Calu3 (cell line): ENCODE data around the gene CPLX1. TPM values are rescaled to one million over a fixed set of nuclear protein-coding genes. Genes with fewer than 3 reads are reported as not detected.

Experiments used
- BruUV-seq: library from RNA; stranded (reverse); fragments of 400-500 nt; replicated peaks from 2 replicates; lab custom pipeline; 2021; lab: Mats Ljungman, UMichigan
- CTCF ChIA-PET: fragments of 300-600 bp; sonication (Branson Sonifier 250); formaldehyde crosslinking; loops from one replicate; lab custom pipeline; 2022; ENCODE audit warnings: antibody characterized with exemption; lab: Charles Lee
- DNase-seq: peaks from one replicate; pipeline ENCODE4 v3.0.0; 2022
- H3K27ac Mint-ChIP-seq: one replicate; pipeline ENCODE4 v1.8.0; 2022; ENCODE audit warnings: mixed read lengths; ENCODE audit not compliant: unreplicated experiment
- H3K27me3 Mint-ChIP-seq: one replicate; pipeline ENCODE4 v1.8.0; 2022; ENCODE audit warnings: mixed read lengths; ENCODE audit not compliant: unreplicated experiment
- H3K36me3 Mint-ChIP-seq: one replicate; pipeline ENCODE4 v1.8.0; 2022; ENCODE audit warnings: mild to moderate bottlenecking, moderate library complexity, mixed read lengths; ENCODE audit not compliant: insufficient read depth, unreplicated experiment
- H3K4me1 Mint-ChIP-seq: one replicate; pipeline ENCODE4 v1.8.0; 2022; ENCODE audit warnings: mild to moderate bottlenecking, low read depth, mixed read lengths; ENCODE audit not compliant: unreplicated experiment
- H3K4me3 Mint-ChIP-seq: one replicate; pipeline ENCODE4 v1.8.0; 2022; ENCODE audit warnings: mild to moderate bottlenecking, low read depth, moderate library complexity, mixed read lengths; ENCODE audit not compliant: unreplicated experiment
- H3K9me3 Mint-ChIP-seq: one replicate; pipeline ENCODE4 v1.8.0; 2022; ENCODE audit warnings: low read depth, mixed read lengths; ENCODE audit not compliant: unreplicated experiment
- intact Hi-C: fragments of 100-400 bp; cut with micrococcal nuclease; formaldehyde crosslinking; loops from one replicate; pipeline ENCODE4 v1.10.0; 2022; ENCODE audit not compliant: unreplicated experiment
- total RNA-seq: library from RNA; stranded (reverse); gene quantifications from 2 replicates; pipeline ENCODE4 v1.2.3, GENCODE V29; 2022
- TF ChIP-seq, protein P1 (sequence below): fragments of 200-600 bp; IDR thresholded peaks from one replicate; pipeline ENCODE4 v1.8.0; 2022; ENCODE audit warnings: antibody characterized with exemption; ENCODE audit not compliant: unreplicated experiment

Gene CPLX1
- total RNA-seq, 1 experiment from 2014 or later: 0.42 TPM

DNA sequence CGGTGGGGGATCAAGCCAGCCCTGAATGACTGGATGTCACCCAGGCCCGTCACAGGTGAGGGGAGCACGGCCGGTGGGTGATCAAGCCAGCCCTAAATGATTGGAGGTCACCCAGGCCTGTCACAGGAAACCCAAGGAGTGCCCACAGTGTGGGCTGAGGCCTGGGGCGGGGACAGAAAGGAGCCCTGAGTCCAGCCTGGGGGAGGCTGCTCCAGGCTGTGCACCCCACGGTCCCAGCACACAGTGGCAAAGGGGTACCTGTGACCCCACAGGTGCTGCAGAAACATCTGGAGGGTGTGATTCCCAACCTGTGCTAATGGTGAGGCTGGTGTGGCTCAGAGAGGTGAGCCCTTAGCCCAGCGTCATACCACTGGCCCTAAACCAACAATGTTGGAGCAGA, 6.2 kb upstream of the CPLX1 start:
- no peak overlapping the region for H3K27ac Mint-ChIP-seq
- BruUV-seq: no TSS peak
- H3K9me3 Mint-ChIP-seq: no peaks in the 10 kb centered on the region
- no peak overlapping the region for H3K4me3 Mint-ChIP-seq
- H3K27me3 Mint-ChIP-seq: peaks cover 41% of the 10 kb centered on the region
- CTCF ChIA-PET: no interaction called here
- H3K36me3 Mint-ChIP-seq: no peaks in the 10 kb centered on the region
- no peak for DNase-seq
- peaks cover 9% of the 10 kb centered on the region for H3K4me1 Mint-ChIP-seq
- TF ChIP-seq, protein P1, sequence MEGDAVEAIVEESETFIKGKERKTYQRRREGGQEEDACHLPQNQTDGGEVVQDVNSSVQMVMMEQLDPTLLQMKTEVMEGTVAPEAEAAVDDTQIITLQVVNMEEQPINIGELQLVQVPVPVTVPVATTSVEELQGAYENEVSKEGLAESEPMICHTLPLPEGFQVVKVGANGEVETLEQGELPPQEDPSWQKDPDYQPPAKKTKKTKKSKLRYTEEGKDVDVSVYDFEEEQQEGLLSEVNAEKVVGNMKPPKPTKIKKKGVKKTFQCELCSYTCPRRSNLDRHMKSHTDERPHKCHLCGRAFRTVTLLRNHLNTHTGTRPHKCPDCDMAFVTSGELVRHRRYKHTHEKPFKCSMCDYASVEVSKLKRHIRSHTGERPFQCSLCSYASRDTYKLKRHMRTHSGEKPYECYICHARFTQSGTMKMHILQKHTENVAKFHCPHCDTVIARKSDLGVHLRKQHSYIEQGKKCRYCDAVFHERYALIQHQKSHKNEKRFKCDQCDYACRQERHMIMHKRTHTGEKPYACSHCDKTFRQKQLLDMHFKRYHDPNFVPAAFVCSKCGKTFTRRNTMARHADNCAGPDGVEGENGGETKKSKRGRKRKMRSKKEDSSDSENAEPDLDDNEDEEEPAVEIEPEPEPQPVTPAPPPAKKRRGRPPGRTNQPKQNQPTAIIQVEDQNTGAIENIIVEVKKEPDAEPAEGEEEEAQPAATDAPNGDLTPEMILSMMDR: no peak
- intact Hi-C loops: no loop called here

GRCh38 chr4:831483-831805, 5.5 kb upstream of the CPLX1 start:
- peaks cover 41% of the 10 kb centered on the region for H3K27me3 Mint-ChIP-seq
- intact Hi-C loops: no loop called here
- no peak for DNase-seq
- no peaks in the 10 kb centered on the region for H3K9me3 Mint-ChIP-seq
- CTCF ChIA-PET: no interaction called here
- TF ChIP-seq, protein P1: no peak
- peaks cover 9% of the 10 kb centered on the region for H3K4me1 Mint-ChIP-seq
- no peaks in the 10 kb centered on the region for H3K36me3 Mint-ChIP-seq
- BruUV-seq: no TSS peak
- no peak overlapping the region for H3K27ac Mint-ChIP-seq
- no peak overlapping the region for H3K4me3 Mint-ChIP-seq

DNA sequence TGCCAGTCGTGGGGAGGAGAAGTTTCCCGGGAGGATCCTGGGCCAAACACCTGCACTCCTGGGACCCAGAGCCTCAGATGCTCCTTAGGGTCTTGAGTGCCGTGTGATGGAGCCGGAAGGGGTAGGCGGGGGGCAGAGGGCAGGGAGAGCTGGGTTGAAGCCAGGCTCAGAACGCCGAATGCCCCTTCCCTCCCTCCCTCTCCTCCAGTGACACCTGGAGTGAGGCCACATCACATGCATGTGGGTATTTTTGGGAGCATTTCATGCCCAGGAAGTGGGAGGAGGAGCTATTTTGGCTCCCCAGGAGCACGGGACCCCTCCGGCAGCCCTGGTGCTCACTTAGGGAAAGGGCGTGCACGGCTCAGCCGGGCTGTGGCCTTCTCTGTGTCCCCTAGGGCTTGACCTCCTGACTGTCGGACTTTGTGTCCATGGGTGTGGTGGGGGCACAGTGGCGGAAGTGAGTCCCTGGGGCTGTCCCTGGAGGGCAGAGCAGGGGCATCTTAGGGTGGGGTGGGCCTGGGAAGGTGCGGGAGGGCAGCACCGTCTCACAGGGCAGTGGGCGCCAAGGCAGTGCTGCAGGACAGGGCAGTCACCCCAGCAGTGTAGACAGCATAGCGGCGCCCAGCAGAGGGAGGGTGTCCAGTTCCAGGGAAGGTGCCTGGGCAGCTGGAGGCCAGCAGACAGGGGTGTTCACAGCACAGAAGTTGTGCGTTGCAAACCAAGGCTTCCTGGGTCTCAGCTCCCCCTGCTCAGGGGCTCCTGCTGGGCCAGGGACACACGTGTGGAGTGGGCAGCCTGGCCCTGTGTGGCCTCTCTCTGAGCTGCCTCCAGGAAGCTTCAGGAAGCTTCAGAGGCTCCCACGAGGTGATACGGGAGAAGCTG, 4.9 kb upstream of the CPLX1 start:
- Mint-ChIP-seq H3K36me3 (no peaks in the 10 kb centered on the region), H3K27ac (no peak overlapping the region), H3K4me1 (peaks cover 9% of the 10 kb centered on the region), H3K4me3 (no peak overlapping the region), H3K27me3 (peaks cover 41% of the 10 kb centered on the region), H3K9me3 (no peaks in the 10 kb centered on the region)
- no TSS peak for BruUV-seq
- TF ChIP-seq, protein P1: no peak
- intact Hi-C loops: no loop called here
- CTCF ChIA-PET: no interaction called here
- DNase-seq: no peak

DNA sequence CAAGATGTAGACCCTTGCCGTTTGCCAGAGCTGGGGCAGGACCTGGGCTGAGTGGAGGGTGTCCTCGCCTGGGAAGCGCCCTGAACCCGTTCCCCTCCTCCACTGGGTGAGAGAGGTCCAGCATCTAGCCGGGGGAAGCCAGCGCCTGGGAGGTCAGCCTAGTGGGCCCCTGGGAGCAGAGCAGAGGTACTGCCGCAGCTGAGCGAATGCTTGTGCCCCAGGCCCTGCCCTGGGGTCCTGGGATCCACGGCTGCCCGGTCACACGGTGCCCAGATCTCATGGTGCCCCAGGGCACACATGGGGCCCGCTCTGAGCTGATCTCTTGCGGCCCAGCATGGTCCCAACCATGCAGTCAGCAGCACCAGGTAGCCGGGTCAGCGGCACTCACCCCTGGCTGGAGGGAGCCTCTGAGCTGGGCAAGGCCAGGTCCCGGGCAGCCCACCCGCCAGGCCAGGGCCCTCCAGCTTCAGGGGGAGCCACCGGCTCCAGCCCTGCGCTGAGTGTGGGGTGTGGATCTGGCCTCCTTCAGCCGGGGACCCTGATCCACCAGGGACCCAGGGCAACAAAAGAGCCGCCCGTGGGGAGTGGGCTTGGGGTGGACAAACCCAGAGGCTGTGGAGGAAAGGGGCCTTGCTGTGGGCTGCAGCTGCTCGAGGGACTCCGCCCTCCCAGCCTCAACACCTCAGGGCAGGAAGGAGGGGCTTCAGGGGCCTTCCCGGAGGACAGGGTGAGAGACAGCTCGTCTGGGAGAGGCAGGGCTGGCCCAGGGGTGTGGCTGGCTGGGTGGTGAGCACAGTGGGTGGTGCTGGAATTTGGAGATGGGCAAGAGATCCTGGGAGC, 4.1 kb upstream of the CPLX1 start:
- intact Hi-C loops: no loop called here
- CTCF ChIA-PET: no interaction called here
- H3K36me3 Mint-ChIP-seq: peaks cover 5% of the 10 kb centered on the region
- H3K27ac Mint-ChIP-seq: no peak overlapping the region
- no TSS peak for BruUV-seq
- no peak for DNase-seq
- H3K27me3 Mint-ChIP-seq: peaks cover 41% of the 10 kb centered on the region
- H3K4me1 Mint-ChIP-seq: peaks cover 9% of the 10 kb centered on the region
- H3K4me3 Mint-ChIP-seq: no peak overlapping the region
- TF ChIP-seq, protein P1: no peak
- no peaks in the 10 kb centered on the region for H3K9me3 Mint-ChIP-seq
